ENCODE results near the gene ZNF200.

ZNF200 gene

DNA sequence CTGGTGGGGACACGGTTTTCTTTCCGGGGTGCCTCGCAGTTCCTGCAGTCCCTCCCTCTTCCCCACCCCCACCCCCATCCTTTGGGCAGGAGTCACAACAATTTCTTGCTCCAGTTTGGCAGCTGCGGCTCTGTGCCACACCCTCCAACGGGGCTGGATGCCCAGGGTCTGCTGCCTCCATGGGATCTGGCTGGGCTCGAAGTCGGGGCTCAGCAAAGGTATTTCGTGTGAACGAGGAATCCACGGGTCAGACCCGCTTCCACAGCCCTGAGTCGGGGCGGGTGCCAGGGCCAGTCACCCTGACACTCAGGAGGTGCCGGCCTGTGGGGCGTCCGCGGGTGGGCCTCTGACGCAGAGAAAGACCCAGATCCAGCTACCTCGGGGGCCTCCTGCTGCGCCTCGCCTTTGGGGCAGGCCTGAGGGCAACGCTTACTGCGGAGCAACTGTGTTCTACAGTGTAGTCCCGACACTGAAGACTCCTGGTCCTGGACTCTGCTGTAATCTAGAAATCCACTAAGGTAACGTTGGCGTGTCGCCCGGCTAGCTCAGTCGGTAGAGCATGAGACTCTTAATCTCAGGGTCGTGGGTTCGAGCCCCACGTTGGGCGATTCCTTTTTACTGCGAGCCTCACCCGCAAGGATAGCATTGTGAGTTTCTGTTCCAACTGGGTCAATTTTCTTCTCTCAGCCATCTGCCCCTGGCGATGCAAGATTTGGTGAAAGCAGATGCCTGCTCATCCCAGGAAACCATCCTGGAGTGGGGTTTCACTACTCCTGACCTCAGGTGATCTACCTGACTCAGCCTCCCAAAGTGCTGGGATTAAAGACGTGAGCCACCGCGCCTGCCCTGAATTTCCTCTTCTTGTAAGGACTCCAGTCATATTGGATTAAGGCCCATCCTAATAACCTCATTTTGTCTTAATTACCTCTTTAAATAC is 59.5 kb downstream of the ZNF200 start:
- TF ChIP-seq, protein P1, sequence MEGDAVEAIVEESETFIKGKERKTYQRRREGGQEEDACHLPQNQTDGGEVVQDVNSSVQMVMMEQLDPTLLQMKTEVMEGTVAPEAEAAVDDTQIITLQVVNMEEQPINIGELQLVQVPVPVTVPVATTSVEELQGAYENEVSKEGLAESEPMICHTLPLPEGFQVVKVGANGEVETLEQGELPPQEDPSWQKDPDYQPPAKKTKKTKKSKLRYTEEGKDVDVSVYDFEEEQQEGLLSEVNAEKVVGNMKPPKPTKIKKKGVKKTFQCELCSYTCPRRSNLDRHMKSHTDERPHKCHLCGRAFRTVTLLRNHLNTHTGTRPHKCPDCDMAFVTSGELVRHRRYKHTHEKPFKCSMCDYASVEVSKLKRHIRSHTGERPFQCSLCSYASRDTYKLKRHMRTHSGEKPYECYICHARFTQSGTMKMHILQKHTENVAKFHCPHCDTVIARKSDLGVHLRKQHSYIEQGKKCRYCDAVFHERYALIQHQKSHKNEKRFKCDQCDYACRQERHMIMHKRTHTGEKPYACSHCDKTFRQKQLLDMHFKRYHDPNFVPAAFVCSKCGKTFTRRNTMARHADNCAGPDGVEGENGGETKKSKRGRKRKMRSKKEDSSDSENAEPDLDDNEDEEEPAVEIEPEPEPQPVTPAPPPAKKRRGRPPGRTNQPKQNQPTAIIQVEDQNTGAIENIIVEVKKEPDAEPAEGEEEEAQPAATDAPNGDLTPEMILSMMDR (IDR thresholded peaks at IDR 0.05; ENCODE audit: low read depth, low read length) = no peak
- no peak for DNase-seq (ENCODE audit: extremely low read depth, low read depth)

DNA sequence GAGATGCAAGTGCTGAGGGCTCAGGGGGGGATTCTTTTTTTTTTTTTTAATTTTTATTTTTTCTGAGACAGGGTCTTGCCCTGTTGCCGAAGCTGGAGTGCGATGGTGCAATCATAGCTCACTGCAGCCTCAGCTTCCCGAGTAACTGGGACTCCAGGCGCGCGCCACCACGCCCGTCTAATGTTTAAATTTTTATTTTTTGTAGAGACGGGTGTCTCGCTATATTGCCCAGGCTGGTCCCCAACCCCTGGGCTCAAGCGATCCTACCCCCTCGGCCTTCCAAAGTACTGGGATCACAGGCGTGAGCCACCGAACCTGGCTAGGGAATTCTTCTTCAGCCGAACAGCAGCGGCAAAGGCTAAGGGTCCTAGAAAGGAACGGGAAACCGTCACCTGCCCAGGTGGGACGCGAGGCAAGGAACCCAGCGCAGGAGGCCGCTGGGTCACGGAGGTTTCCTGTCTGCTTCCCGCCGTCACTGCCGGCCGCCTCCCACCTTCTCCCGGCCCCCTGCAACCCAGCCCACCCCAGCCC is 60.3 kb downstream of the ZNF200 start:
- no peak for DNase-seq (ENCODE audit: extremely low read depth, low read depth)
- TF ChIP-seq, protein P1 (IDR thresholded peaks at IDR 0.05; ENCODE audit: low read depth, low read length) = no peak

DNA sequence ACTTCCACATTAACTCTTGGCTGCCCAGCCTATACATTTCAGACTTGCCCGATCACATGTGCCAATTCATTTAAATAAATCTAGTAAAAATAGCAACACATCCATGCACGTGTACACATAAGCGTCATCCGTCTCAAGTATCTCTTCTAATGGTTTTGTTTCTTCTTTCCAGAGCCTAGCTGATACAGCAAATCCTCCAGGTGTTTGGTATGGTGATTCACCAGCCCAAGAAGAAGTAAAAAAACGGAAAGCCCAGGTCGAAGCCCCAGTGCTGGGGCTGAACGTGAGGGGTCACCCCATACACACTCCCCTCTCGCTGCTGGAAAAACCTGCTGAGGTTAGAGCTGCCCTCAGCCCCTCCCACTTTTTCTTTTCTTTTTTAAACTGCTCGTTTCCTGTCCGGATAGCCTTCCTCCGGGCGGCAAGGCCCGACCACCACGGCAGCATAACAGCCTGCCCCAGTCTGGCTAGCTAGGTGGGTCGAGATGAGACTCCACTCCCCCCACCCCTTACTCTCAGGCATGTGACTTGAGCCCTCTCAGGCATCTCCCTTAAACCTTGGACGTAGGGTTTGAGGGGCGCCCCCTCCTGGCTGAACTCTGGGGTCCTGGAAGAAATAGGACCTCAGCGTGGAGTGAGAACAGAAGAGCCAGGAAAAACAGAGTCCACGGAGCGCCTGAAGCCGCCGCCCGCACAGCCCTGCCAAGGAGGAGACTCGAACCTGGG is 60.9 kb downstream of the ZNF200 start:
- no peak for DNase-seq (ENCODE audit: extremely low read depth, low read depth)
- TF ChIP-seq, protein P1 (IDR thresholded peaks at IDR 0.05; ENCODE audit: low read depth, low read length) = peak; percentile 30
